Measurements from ENCODE around the gene DOK6. TPM values are rescaled to one million over a fixed set of nuclear protein-coding genes. Genes with fewer than 3 reads are reported as not detected.

Gene DOK6
- total RNA-seq, 1 donor from 2014 or later: 3.2 TPM

DNA sequence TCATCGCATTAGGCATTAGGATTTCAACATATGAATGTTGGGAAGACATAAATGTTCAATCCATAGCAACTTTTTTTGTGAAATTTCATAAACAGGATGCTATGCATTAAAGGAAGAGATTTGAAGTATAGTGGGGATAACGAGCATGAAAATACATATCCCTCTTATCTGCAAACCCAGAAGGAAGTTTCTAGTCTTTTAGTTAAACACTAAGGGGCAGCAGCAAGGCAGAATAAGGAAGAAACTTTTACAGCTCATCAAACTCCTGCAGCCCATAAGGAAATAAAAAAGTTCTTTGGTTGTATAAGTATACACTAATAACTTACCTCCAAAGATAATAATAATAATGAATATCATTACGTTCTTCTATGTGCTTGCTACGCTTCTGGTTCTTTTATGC is 465.5 kb downstream of the DOK6 start:
- H3K27me3 ChIP-seq (ENCODE audit: low read depth): no peaks in the 10 kb centered on the region
- no peaks in the 10 kb centered on the region for H3K36me3 ChIP-seq
- DNase-seq: no peak
- no peaks in the 10 kb centered on the region for H3K9me3 ChIP-seq
- TF ChIP-seq, protein P1, sequence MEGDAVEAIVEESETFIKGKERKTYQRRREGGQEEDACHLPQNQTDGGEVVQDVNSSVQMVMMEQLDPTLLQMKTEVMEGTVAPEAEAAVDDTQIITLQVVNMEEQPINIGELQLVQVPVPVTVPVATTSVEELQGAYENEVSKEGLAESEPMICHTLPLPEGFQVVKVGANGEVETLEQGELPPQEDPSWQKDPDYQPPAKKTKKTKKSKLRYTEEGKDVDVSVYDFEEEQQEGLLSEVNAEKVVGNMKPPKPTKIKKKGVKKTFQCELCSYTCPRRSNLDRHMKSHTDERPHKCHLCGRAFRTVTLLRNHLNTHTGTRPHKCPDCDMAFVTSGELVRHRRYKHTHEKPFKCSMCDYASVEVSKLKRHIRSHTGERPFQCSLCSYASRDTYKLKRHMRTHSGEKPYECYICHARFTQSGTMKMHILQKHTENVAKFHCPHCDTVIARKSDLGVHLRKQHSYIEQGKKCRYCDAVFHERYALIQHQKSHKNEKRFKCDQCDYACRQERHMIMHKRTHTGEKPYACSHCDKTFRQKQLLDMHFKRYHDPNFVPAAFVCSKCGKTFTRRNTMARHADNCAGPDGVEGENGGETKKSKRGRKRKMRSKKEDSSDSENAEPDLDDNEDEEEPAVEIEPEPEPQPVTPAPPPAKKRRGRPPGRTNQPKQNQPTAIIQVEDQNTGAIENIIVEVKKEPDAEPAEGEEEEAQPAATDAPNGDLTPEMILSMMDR (IDR thresholded peaks at IDR 0.05): no peak
- intact Hi-C loops (cut with DNase I): no loop called here
- no peak overlapping the region for H3K27ac ChIP-seq
- H3K4me3 ChIP-seq: no peak overlapping the region
- ATAC-seq: no peak
- H3K4me1 ChIP-seq: no peaks in the 10 kb centered on the region

DNA sequence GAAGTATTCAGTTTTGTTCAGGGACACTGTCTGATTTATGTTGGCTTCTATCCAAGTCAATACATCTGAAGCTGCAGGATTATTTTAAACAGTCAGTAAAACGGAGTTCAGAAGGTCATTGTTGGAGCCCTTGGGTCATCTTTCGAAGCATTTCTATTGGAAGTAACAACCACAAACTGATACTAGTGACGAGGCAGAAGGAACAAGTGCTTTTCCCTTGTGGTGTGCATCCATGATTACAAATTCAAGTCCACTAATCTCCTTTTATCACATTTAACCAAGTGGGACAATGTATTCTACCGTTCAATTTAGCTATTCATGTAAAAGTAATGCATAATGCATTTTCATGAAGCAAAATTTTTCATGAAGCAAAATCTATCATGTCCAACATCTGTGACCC is 470.0 kb downstream of the DOK6 start:
- intact Hi-C loops (cut with DNase I): no loop called here
- Histone ChIP-seq H3K4me1 (no peaks in the 10 kb centered on the region), H3K27me3 (ENCODE audit: low read depth) (no peaks in the 10 kb centered on the region), H3K36me3 (no peaks in the 10 kb centered on the region), H3K4me3 (no peak overlapping the region), H3K9me3 (no peaks in the 10 kb centered on the region), H3K27ac (no peak overlapping the region)
- ATAC-seq (no peak), DNase-seq (no peak)
- TF ChIP-seq, protein P1 (IDR thresholded peaks at IDR 0.05): no peak

DNA sequence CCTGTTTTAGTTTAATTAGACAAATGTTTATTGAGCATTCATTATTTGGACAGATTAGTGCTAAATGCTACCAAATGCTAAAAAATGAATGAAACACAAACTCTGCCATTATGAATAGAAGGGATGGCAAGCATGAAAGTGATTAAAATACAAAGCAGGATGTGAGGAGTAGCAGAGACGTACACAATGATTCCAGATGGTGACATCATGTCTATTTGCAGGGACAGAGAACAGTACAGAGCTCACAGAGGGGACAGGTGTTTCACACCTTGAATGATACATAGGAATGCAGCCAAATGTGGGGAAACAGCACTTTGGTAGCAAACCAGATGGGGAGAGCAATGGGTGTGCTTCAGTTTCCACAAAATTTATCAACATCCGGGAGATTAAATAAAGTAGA is 470.7 kb downstream of the DOK6 start:
- DNase-seq: no peak
- H3K36me3 ChIP-seq: no peaks in the 10 kb centered on the region
- no peaks in the 10 kb centered on the region for H3K9me3 ChIP-seq
- no peak for ATAC-seq
- TF ChIP-seq, protein P1 (IDR thresholded peaks at IDR 0.05): no peak
- H3K27me3 ChIP-seq (ENCODE audit: low read depth): no peaks in the 10 kb centered on the region
- intact Hi-C loops (cut with DNase I): no loop called here
- no peak overlapping the region for H3K27ac ChIP-seq
- no peak overlapping the region for H3K4me3 ChIP-seq
- H3K4me1 ChIP-seq: no peaks in the 10 kb centered on the region

DNA sequence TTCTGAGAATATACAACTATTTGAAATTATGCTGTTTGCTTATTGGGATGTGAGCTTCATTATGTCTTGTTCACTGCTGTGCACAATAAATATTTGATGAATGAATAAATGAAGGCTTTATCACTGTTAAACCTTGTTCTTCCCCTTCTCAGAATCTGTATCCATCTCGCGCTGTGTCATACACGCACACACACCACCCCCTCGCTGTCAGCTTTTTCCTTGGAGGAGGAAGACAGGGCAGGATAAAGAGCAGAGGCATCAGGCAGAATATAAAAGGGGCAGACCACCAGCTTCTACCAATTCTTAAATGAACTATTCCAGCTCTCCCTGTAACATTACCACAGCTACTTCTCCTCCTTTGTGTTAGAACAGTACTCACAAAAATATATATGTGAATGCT is 472.0 kb downstream of the DOK6 start:
- Histone ChIP-seq H3K4me3 (no peak overlapping the region), H3K36me3 (no peaks in the 10 kb centered on the region), H3K4me1 (no peaks in the 10 kb centered on the region), H3K27me3 (ENCODE audit: low read depth) (no peaks in the 10 kb centered on the region), H3K9me3 (no peaks in the 10 kb centered on the region), H3K27ac (no peak overlapping the region)
- ATAC-seq: no peak
- no peak for DNase-seq
- intact Hi-C loops (cut with DNase I): no loop called here
- TF ChIP-seq, protein P1 (IDR thresholded peaks at IDR 0.05): no peak

DNA sequence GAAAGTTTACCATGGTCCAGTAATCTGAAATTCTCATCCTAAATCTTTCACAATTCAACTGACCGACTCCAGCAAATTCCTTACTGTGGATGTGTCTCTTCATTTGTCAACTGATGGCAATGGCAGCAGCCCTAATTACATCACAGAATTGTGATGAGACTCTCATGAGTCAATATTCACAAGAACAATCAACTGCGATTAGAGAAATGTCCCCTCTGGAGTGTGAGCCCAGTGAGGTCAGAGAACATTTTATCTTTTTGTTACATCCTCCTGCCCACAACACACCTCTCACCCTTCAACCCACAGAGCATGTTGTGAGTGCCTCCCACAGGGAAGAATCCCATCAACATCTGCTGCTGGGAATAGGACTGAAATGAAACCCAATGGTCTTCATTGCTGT is 473.4 kb downstream of the DOK6 start:
- Histone ChIP-seq H3K27ac (no peak overlapping the region), H3K4me1 (no peaks in the 10 kb centered on the region), H3K36me3 (no peaks in the 10 kb centered on the region), H3K27me3 (ENCODE audit: low read depth) (no peaks in the 10 kb centered on the region), H3K4me3 (no peak overlapping the region), H3K9me3 (no peaks in the 10 kb centered on the region)
- TF ChIP-seq, protein P1 (IDR thresholded peaks at IDR 0.05): no peak
- DNase-seq (no peak), ATAC-seq (no peak)
- intact Hi-C loops (cut with DNase I): no loop called here

DNA sequence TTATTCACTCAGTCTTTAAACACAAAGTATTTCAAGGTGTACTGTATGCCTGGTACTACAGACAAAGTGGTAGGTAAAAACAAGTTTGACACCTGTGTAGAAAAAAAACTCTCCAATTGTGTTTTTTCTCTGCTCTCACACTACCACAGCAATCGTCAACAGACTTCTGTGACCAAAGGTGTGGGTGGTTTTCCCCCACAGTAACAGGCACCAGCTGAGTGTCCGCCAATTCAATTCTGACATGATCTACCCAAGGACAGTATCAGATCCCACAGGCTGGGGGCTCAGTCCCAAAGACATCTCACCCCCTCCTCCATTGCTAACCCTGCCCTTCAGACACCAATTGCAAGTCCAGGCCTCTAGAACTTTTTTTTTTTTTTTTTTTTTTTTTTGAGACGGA is 475.8 kb downstream of the DOK6 start:
- Histone ChIP-seq H3K4me3 (no peak overlapping the region), H3K36me3 (no peaks in the 10 kb centered on the region), H3K4me1 (no peaks in the 10 kb centered on the region), H3K27ac (no peak overlapping the region), H3K9me3 (no peaks in the 10 kb centered on the region), H3K27me3 (ENCODE audit: low read depth) (no peaks in the 10 kb centered on the region)
- TF ChIP-seq, protein P1 (IDR thresholded peaks at IDR 0.05): no peak
- intact Hi-C loops (cut with DNase I): no loop called here
- DNase-seq (no peak), ATAC-seq (no peak)

All from lower lobe of right lung (tissue), 2 donors.